ENCODE measurements around the gene ARL5A.
A peak's percentile ranks its signal among the peaks of the same experiment; 100 is the strongest.
"Not testable (repeated sequence)": the region's sequence is repeated elsewhere in the genome, so short reads cannot be mapped to it uniquely, and the experiment has no call there.

Gene ARL5A, protein sequence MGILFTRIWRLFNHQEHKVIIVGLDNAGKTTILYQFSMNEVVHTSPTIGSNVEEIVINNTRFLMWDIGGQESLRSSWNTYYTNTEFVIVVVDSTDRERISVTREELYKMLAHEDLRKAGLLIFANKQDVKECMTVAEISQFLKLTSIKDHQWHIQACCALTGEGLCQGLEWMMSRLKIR

GRCh38 chr2:151828143-151828889 lies at the start of gene ARL5A:
Gene ARL5A, minus strand, starts transcription at chr2:151828421. Its CDS starts 245 bp downstream, at chr2:151828176.
- peak; percentile 90 for DNase-seq

DNA sequence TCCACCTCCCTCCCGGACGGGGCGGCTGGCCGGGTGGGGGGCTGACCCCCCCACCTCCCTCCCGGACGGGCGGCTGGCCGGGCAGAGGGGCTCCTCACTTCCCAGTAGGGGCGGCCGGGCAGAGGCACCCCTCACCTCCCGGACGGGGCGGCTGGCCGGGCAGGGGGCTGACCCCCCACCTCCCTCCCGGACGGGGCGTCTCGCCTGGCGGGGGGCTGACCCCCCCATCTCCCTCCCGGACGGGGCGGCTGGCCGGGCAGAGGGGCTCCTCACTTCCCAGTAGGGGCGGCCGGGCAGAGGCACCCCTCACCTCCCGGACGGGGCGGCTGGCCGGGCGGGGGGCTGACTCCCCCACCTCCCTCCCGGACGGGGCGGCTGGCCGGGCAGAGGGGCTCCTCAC lies 47.4 kb upstream of the ARL5A start:
- not testable (repeated sequence) for DNase-seq

GRCh38 chr2:151872463-151872862 lies 44.2 kb upstream of the ARL5A start:
- DNase-seq, result no peak

DNA sequence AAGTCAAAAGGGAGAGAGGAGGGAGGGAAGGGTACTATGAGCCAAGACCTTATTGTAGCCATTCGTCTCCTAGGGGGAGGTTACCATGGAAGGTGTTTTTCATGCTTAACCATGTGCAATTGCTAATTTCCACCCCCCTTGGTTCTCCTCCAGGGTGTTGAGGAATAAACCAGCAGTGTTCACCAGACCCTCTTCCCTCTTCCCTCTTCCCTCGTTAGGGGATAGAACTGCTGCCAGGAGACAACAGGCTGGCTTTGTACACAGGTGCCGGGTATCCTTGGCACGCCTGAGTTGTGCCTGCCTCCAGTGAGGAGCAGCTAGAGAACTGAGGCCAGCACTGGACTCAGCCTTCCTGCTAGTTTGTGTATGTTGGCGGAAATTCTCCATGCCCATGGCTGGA lies 41.1 kb upstream of the ARL5A start:
- no peak for DNase-seq

DNA sequence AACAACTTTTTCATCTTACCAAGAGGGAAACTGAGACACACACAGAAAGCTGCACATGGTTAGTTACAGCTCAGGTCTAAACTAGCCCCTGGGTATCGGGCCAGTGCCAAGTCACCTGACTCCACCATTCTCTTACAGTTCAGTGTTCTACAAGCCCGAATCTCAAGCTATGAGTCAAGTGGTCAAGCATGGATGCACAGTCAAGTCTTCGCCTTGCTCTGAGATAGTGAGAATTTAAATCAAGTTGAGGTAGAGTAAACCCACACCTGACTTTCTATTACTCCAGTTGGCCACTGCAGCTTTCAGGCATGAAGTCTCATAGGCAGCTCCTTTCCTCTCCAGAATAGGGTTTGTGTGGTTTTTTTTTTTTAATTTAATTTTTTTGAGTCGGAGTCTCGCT lies 34.5 kb upstream of the ARL5A start:
- no peak for DNase-seq

- DNase-seq, result no peak
These were observed 33.0 kb upstream of the ARL5A start for GRCh38 chr2:151861174-151861573.

DNA sequence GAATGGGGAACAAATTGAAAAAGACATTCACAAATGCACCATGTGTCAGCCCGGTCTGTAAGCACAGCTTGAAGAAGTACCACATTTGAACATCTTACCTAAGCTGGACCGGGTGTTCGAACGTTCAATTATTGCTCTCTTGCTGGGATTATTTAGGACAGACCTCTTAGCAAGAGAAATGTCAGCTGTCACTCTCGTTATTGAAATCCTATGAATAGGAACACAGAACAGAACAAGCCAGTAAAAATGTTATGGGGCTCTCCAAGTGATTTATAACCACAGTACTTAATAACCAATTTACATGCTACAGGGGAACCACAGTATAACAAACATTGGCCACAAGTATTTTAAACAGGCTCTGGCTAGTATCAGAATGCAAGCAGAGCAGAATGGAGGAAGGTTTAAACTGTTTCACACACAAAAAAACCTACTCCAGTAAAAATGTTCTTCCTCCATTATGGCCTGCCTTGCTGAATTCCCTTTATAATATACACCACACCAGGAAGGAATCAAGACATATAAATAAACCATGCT lies 32.5 kb upstream of the ARL5A start:
- DNase-seq, result no peak

DNA sequence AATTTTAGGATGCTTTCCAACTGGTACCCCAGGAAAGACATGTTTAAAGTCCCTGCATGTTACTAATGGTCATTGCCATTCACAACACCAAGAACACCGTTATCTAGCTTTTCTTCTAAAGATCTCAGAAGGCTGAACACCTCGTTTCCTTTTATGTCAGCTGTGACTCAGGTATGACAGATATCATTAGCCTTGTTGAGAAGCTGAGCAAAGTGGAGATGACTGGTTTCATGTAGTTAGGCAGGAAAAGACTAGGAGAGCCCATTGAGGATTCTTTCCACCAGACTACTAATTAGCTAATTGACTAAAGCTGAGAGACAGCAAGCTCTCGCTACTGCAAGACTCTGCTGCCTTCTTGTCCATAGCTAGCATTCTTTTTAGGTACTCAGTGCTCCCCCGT lies 32.0 kb upstream of the ARL5A start:
- DNase-seq, result no peak

- no peak for DNase-seq
These were observed 29.4 kb upstream of the ARL5A start for GRCh38 chr2:151857650-151858049.

- no peak for DNase-seq
These were observed 26.9 kb upstream of the ARL5A start for GRCh38 chr2:151855111-151855510.

GRCh38 chr2:151853070-151853758 lies 25.0 kb upstream of the ARL5A start:
- no peak for DNase-seq

GRCh38 chr2:151852260-151853069 lies 24.2 kb upstream of the ARL5A start:
- DNase-seq, result no peak

- no peak for DNase-seq
These were observed 23.5 kb upstream of the ARL5A start for GRCh38 chr2:151851761-151852160.

DNA sequence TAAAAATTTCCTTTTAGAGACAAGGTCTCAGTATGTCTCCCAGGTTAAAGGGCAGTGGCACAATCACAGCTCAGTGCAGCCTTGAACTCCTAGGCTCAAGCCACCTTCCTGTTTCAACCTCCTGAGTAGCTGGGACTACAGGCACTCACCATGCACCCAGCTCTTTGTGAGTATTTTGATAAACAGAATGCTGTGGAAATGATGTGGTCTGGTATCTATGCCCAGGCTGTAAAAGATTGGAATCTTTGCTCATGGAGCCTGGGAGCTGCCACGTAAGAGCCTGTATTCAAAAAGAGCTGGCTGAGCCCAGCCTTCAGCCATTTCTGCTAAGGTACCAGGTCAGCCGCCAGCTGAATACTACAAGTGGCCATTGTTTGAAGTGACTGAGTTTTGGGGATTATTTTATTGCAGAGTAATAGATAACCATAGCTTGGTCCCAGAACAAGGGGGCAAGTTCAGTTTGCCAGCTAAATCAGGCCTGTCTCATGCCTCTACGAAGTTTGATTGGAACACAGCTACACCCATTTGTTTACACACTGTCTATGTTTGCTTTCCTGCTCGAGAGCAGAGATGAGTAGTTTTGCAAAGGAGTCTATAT lies 21.3 kb upstream of the ARL5A start:
- no peak for DNase-seq

- DNase-seq, result no peak
These were observed 17.7 kb upstream of the ARL5A start for GRCh38 chr2:151845884-151846283.

- DNase-seq, result no peak
These were observed 17.3 kb upstream of the ARL5A start for GRCh38 chr2:151845481-151845880.

DNA sequence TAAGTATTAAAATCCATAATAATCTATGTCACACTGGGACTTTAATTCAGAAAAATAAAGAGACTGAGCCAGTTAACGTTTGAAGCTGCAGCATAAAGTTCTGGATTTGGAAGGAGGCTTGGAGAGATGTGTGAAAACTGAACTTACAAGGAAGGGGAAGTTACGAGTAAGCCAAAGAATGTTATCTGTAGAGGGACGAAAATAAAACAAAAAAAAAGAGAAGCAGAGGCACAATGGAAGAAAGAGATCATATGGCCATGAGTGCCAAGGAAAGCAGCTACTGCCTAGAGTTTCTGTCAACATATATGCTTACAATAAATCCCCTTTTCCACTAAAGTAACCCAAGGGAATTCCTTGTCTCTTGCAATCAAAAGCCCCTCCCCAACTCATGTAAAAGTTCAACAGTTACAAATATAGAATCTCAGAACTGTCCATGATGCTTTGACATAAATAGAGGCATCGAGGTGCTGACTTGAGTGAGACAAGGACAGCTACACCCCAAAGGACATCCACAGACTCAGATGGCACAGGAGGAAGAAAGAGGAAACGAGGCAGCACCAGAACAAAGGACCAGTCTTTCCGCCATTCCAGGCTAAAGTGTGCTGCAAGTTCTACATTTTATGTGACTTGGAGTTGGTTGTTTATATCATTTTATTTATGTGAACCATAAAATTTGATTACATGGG lies 16.1 kb upstream of the ARL5A start:
- DNase-seq, result no peak

- no peak for DNase-seq
These were observed 15.5 kb upstream of the ARL5A start for GRCh38 chr2:151843691-151844061.

GRCh38 chr2:151842830-151843690 lies 14.8 kb upstream of the ARL5A start:
- DNase-seq, result no peak

- DNase-seq, result no peak
These were observed 12.8 kb upstream of the ARL5A start for GRCh38 chr2:151841047-151841424.

Data from COR-L47 (cell line).